ENCODE data around the gene PHLDB1. TPM values are rescaled to one million over a fixed set of nuclear protein-coding genes. Genes with fewer than 3 reads are reported as not detected.

Gene PHLDB1
- total RNA-seq, 4 donors from 2014 or later = 48.7 to 117 (median 77.3) TPM

GRCh38 chr11:118632577-118633318 is 25.3 kb downstream of the PHLDB1 start:
- no peak for TF ChIP-seq POLR2A (IDR thresholded peaks at IDR 0.05)
- TF ChIP-seq CTCF (IDR thresholded peaks at IDR 0.05) = no peak
- TF ChIP-seq EP300 (IDR thresholded peaks at IDR 0.05) = no peak
- TF ChIP-seq POLR2AphosphoS5 (IDR thresholded peaks at IDR 0.05) = no peak
- Histone ChIP-seq H3K4me1 (peaks cover 65% of the 10 kb centered on the region), H3K36me3 (peaks cover 44% of the 10 kb centered on the region)

GRCh38 chr11:118633319-118633690 is 25.9 kb downstream of the PHLDB1 start:
- peak overlapping the region; percentile 10 for H3K27ac ChIP-seq
- H3K9me3 ChIP-seq = no peaks in the 10 kb centered on the region
- WGBS = 50% methylated on average over 1 of the region's 1 CpG
- peaks cover 41% of the 10 kb centered on the region for H3K36me3 ChIP-seq
- DNase-seq (ENCODE audit: low spot score in 2 of 2) = no peak
- H3K27me3 ChIP-seq = no peaks in the 10 kb centered on the region
- TF ChIP-seq POLR2A (IDR thresholded peaks at IDR 0.05) = no peak
- TF ChIP-seq CTCF (IDR thresholded peaks at IDR 0.05) = no peak
- TF ChIP-seq POLR2AphosphoS5 (IDR thresholded peaks at IDR 0.05) = no peak
- no peak for TF ChIP-seq EP300 (IDR thresholded peaks at IDR 0.05)
- peaks cover 61% of the 10 kb centered on the region for H3K4me1 ChIP-seq
- no peak overlapping the region for H3K4me3 ChIP-seq

More at GRCh38 chr11:118632577-118633318, 25.3 kb downstream of the PHLDB1 start:
- DNase-seq (ENCODE audit: low spot score in 2 of 2) = no peak
- Histone ChIP-seq H3K4me3 (no peak overlapping the region), H3K27ac (no peak overlapping the region), H3K9me3 (no peaks in the 10 kb centered on the region), H3K27me3 (no peaks in the 10 kb centered on the region)
- 60% methylated on average over 9 of the region's 9 CpGs for WGBS

- peak overlapping the region; percentile 26 for H3K4me3 ChIP-seq
- peaks cover 41% of the 10 kb centered on the region for H3K36me3 ChIP-seq
- 25% methylated on average over 4 of the region's 4 CpGs for WGBS
Measured at GRCh38 chr11:118633979-118634378, 26.6 kb downstream of the PHLDB1 start.

GRCh38 chr11:118634431-118635236 is 27.2 kb downstream of the PHLDB1 start:
- WGBS = 28% methylated on average over 26 of the region's 41 CpGs
- no peak for DNase-seq (ENCODE audit: low spot score in 2 of 2)
- Histone ChIP-seq H3K9me3 (no peaks in the 10 kb centered on the region), H3K36me3 (peaks cover 46% of the 10 kb centered on the region), H3K4me1 (peaks cover 53% of the 10 kb centered on the region), H3K4me3 (peak overlapping the region; percentile 26), H3K27me3 (no peaks in the 10 kb centered on the region), H3K27ac (peak overlapping the region; percentile 13)
- TF ChIP-seq POLR2AphosphoS5 (IDR thresholded peaks at IDR 0.05) = peak in 1 of 3 donors; percentile 16
- no peak for TF ChIP-seq CTCF (IDR thresholded peaks at IDR 0.05)

More at GRCh38 chr11:118633979-118634378, 26.6 kb downstream of the PHLDB1 start:
- H3K27ac ChIP-seq = peak overlapping the region; percentile 10
- TF ChIP-seq CTCF (IDR thresholded peaks at IDR 0.05) (no peak), POLR2A (IDR thresholded peaks at IDR 0.05) (no peak), POLR2AphosphoS5 (IDR thresholded peaks at IDR 0.05) (no peak), EP300 (IDR thresholded peaks at IDR 0.05) (no peak)
- no peak for DNase-seq (ENCODE audit: low spot score in 2 of 2)
- H3K4me1 ChIP-seq = peaks cover 59% of the 10 kb centered on the region
- H3K9me3 ChIP-seq = no peaks in the 10 kb centered on the region
- no peaks in the 10 kb centered on the region for H3K27me3 ChIP-seq

GRCh38 chr11:118635237-118635591 is 27.8 kb downstream of the PHLDB1 start:
- H3K27me3 ChIP-seq = no peaks in the 10 kb centered on the region
- no peak for DNase-seq (ENCODE audit: low spot score in 2 of 2)
- H3K4me3 ChIP-seq = peak overlapping the region; percentile 26
- H3K9me3 ChIP-seq = no peaks in the 10 kb centered on the region
- 52% methylated on average over 14 of the region's 15 CpGs for WGBS
- peaks cover 48% of the 10 kb centered on the region for H3K4me1 ChIP-seq
- H3K27ac ChIP-seq = peak overlapping the region; percentile 13
- no peak for TF ChIP-seq POLR2A (IDR thresholded peaks at IDR 0.05)
- peaks cover 52% of the 10 kb centered on the region for H3K36me3 ChIP-seq
